Fibroblast of lung (primary cell): ENCODE data around the gene GPS1.

Experiments
- CTCF ChIP-seq, 2 donors: IDR thresholded peaks in 1 of 2; conservative IDR thresholded peaks in 1 of 2; 1 replicate in 1 of 2; 2 replicates in 1 of 2; pipeline ENCODE4 v1.5.1; 2011 to 2012; ENCODE audit warnings: low read length in 2 of 2, control low read depth in 1 of 2, inconsistent platforms in 1 of 2, low read depth in 1 of 2, mild to moderate bottlenecking in 1 of 2
- EZH2 ChIP-seq: IDR thresholded peaks from 2 replicates; pipeline ENCODE4 v1.5.1; 2012; ENCODE audit warnings: low read length, control low read depth, mild to moderate bottlenecking; ENCODE audit errors: missing control alignments

GRCh38 chr17:82036634-82037091, 15.0 kb upstream of the GPS1 start:
- TF ChIP-seq CTCF (conservative IDR thresholded peaks at IDR 0.05 in 1 of 2, IDR thresholded peaks at IDR 0.05 in 1 of 2; ENCODE audit: low read depth in 1 of 2, low read length in 2 of 2) (no peak), EZH2 (no peak)
